Adrenal gland (tissue), 5 donors: ENCODE results near the gene CALCA.

ENCODE experiments used
- CTCF ChIP-seq, 6 experiments: fragments of 450-650 bp in 4 of 6; fragments of 200-600 bp in 2 of 6; sonication (generic) in 1 of 6; IDR thresholded peaks; 1 replicate in 5 of 6; 2 replicates in 1 of 6; pipeline versions ENCODE4 v1.5.1 to v1.8.0; 2016 to 2021; ENCODE audit warnings: antibody characterized with exemption in 6 of 6, mild to moderate bottlenecking in 2 of 6, moderate library complexity in 1 of 6
- POLR2A ChIP-seq, 2 donors: fragments of 450-650 bp; IDR thresholded peaks; one replicate each; pipeline ENCODE4 v1.6.1; 2017; ENCODE audit warnings: antibody characterized with exemption in 2 of 2, mild to moderate bottlenecking in 2 of 2, moderate library complexity in 1 of 2
- donor health status: DM: no; HTN: no; CAD: no.

- TF ChIP-seq CTCF (IDR thresholded peaks at IDR 0.05) (no peak), POLR2A (IDR thresholded peaks at IDR 0.05) (no peak)
Measured at GRCh38 chr11:14934641-14935351, 37.4 kb downstream of the CALCA start.
